HG03342 (cell line): ENCODE measurements around the gene UBTD1.
"Not testable (repeated sequence)": the region's sequence is repeated elsewhere in the genome, so short reads cannot be mapped to it uniquely, and the experiment has no call there.

Experiments used
- ATAC-seq: cut with Tn5 transposase; IDR thresholded peaks from one replicate; pipeline ENCODE4 v1.9.1; 2021; ENCODE audit warnings: mild to moderate bottlenecking, moderate library complexity; ENCODE audit not compliant: unreplicated experiment

The UBTD1 gene

DNA sequence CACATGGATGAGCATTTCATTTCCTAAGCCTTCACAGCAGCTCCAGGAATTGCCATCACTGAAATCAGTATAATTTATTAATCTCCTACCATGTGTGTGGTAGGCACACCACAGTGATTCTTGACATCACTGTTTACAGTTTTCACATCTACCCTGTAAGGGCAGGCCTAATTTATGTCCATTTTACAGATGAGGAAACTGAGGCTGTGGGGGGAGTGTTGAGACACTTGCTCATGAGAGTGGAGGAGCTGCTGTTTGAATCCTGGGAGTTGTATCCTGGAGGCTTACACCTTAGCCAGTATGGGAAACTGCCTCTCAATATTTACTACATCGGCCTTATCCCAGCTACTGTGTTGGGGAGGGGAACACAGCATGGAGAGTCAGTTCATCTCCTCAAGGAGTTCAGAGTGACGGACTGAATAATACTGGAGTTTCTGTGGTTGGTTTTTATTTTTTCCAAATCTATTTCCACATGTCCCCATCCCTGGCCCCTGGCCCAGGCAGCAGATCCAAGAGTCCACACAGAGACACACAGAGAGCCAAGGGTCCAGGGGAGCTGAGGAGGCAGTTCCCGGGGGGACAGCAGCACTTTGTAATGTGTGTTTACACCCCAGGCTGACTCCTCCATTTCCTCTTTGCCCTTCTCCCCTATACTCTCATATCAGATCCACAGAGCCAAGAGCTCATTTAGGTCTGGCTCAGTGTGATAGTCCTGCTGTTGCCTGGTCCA, 13.2 kb downstream of the UBTD1 start:
- no peak for ATAC-seq

DNA sequence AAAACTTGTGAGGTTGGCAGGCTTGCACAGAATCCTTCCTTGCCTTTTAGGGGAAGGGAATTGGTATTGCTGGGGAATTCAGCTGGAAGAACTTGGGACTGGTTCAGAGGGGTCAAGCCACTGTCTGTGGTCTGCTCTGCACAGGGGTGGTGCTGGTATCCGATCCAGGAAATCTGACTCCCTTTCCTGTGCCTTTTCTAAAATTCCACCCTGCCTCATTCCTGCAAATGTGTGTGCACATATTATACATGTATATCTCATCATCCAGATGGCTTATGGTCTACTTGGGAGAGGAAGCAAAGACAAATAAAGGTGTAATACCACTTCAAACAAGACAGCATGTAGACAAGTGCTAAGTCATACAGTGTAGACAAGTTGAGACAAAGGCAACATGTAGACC, 14.3 kb downstream of the UBTD1 start:
- no peak for ATAC-seq

DNA sequence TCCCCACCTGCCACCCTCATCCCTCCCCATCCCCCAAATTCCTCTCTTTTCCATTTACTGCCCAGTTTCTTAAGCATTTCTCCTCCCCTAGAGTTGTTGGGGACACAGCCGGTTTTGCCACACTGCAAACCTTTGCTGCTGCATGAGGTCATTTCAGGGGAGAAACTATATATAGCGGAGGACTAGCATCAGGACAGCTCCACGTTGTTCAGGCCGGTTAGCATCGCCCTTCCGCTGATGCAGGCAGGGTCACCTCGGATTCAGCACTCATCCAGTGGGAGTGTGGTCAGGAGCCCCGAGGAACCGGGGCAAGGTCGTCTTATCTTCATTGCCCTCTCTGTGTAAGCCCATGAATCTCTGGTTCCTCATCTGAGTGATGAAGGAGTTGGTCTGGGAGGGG, 15.6 kb downstream of the UBTD1 start:
- ATAC-seq: no peak

DNA sequence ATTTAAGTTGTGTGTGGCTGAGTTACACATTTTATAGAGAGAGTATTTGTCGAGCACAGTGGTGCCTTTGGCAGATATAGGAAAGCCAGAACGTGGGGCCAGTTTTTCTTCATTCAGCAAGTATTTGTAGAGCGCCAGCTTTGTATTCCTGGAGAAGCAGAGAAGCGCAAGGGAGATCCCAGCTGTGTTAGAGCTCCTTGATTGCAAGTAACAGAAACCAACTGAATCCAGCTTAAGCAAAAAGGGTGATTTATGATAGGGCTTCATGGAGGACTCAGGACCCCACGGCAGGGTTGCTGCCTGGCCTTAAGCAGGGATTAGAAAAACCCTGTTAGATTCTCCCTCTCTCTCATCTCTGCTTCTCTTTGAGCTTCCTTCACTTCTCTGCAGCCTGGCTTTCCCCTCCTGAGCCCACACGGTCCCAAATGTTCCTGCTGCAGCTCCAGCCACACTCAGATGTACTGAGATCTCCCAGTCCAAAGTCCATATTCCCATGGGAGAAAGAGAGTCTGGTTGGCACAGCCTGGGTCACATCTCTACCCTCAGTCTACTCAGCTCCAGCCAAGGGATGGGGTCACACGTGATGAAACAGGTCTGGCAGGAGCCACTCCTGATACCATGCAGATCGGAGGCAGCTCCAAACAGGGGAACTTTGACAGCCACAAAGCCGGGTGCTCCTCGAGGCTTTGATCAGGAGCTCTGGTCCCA, 16.7 kb downstream of the UBTD1 start:
- ATAC-seq: no peak

DNA sequence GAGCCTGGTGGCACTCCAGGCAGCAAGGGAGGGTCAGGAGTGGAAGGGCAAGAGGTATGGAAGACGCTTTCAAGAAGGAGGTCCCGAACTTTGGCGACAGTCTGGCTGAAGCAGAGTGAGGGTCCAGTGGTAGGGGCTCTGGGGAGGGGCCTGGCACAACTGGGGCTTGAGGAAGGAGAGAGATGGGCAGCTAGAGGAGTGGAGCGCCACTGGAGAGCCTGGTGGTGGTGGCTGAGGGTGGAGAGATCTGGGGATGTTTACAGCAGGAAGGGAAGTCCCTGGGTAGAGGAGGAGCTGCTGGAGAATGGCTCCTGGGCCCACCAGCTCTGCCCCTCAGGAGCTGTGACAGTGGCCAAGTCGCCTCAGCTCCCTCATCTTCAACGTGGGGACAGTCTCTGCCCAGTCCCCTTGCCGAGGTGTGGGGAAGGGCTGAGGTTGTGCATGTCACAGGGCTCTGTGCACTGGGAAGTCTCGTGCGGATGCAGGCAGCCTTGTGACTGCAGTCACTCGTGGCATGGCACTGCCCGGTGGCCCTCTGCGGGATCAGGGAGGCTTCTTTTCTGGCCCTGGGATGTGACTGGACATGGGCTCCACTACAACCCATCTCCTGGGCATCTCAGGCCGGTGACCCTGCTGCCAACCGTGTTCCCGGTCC, 18.5 kb downstream of the UBTD1 start:
- ATAC-seq: no peak

DNA sequence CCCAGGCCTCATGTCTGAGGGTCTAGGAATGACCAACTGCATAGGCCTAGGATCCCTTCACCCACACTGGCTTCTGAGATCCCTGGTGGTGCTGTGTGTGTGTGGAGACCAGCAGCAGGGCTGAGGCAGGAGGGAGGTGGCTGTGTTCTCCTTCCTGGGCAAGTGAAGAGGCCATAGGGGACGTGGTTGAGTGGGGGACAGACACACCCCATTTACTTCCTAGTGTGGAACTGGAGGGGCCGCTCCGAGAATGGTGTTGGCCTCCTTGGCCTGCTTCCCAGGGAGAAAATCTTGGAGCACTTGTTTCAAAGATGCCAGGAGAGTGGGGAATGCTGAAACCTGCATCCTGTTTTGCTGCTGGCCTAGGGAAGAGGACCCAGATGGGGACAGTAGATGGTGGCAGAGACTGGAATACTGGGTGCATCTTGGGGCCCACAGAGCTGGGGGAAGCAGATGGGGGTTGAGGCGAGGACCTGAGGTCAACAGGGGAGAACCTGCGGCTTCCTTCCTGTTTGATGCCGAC, 19.1 kb downstream of the UBTD1 start:
- ATAC-seq: no peak

DNA sequence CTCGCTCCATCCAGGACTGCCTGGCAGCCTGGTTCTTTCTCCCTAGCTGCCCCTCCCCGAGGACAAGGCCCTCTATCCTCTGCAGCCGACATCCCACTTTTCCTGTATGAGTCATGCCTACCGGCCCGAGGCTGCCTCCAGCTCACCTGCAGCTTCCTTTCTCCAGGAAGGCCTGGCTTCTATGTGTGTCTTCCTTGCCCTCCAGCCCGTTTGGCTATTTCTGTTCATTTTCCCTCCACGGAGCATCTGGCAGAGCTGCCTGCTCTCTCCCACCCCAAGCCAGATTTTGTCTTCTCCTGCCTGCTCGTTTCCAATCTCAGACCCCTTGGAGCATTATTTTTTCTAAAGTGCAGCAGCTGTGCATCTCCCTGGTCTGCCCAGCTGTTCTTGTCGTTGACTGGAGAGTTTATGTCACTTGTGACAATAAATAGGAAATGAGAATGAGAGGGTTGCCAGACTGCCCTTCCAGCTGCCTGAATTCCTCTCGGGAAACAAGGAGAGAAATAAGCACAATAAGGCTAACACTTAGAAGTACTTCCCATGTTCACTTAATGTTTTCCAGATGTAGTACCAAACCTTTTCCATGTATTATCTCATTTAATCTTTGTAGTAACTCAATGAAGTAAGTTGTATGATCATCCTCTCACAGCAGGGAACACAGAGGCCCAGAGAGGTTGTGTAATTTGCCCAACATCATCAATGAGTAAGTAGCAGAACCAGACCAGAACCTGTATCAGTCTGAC, 19.7 kb downstream of the UBTD1 start:
- ATAC-seq: no peak

DNA sequence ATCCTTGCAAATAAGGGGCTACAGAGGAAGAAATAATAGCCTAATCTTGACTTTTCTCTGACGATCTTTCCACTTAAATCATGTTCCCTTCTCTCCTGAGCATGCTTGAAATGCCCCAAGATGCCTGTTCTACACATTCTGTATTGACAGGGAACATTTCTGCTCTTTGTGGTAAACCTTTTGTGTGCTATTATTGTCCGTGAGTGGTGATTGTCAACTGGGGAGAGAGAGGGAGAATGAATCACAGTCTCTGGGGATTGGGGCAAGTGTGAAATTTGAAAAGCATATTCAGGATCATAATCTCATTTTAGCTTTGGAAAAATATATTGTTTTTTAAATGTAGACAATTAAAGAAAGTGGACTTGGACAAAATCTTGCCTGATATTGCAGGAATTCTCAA, 20.6 kb downstream of the UBTD1 start:
- no peak for ATAC-seq

DNA sequence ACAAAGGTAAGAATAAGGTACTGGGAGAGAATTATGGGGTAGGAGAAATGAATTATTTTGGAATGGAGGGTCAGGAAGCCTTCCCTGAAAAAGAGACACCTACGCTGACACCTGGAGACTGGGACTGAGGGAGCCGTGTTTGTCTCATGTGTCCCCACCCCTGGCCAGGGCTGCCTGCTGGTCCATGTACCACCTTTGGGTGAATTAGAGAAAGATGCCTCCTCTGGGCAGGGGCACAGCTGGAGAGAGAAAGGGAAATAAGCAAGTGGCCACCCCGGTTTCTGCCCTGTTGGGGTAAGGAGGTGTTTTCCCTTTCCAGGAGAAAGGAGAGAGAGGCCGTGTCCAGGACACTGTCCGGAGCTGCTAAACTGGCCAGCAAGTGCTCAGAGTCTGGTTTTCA, 21.8 kb downstream of the UBTD1 start:
- ATAC-seq: no peak

DNA sequence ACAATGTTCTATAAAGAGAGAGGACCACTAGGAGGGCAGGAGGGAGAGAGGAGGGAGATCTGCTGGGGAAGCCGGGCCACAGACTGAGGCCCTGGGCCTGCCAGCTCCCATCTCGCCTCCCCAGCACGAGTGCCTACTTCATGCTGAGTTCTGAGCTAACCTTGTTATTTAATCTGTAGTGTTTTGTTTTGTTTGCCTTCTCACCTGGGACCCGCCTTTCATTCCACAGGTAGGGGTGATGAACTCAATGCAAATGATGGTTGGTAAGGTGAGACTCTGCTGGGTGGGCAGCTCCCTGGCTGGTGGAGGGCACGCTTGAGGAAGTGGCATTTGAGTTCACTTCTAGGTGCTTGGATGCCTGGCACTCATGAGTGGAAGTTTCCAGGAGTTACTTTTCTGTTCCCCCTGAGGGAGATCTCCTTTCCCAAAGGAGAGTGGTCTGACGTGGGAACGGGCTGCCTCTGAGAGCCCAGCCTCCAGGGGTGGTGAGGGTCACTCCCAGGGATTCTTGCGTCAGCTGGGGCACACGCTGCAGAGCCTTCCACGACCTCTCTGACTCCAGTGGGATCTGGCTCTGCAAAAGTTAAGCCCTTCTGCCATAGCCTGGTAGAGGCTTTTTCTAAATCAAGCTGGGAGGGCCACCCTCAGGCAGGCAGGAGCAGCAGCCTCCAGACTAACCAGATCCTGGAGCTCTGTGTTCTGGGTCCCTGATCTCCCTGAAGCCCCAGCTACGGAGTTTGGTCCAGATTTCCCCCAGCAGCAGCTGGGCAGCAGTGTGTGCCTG, 22.4 kb downstream of the UBTD1 start:
- no peak for ATAC-seq

DNA sequence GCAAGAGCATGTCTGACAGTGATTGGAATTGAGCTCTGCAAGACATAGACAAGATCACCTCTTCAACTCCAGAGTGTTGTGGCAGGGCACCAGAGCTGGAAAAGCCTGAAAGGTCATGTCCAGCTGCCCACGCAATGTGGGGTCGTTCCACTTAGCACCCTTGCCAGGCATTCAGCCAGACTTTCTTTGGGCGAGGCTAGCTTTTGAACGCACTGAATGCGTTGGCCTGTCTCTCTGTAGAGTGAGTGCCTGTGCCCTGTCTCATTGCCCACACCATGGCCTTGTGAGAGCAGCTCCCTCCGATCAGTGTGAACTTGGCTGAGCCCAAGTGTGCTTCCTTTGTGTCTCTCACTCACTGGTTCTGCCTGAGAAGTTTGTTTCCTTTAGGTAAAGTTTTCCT, 23.3 kb downstream of the UBTD1 start:
- no peak for ATAC-seq

DNA sequence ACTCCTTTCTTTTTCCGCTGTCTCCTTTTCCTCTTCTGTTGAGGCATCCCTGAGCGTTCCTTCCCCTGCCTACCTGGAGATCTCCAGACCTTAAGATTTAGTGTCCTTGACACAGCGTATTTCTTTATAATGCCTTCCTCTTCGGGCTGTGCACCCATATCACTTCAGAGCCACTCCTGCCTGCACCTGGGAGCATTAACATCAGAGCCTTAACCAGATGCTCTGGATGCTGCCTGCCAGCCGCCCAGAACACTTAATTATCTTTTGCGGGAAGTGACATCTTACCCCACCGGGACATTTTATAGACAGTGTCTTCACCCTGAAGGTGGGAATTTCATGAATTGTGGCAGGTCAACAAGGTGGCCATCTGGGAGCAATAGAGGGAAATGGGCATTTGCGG, 24.2 kb downstream of the UBTD1 start:
- no peak for ATAC-seq

DNA sequence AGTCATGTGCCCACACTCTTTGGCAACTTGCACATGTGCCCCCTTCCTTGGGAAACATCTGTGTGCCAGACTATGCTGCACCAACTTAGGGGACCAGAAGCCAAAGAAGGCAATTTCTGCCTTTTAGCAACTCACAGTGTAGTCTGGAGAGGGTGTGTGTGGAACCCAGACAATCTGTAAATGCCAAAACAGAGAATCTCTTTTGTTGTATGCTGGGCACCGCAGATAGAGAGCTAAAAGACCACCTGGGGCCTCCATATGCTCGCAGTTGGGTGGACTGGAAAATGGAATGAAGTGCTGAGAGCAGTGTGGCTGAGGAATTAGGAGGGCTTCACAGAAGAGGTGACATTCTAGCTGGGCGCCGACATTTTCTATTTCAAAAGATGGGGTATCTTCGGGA, 26.4 kb downstream of the UBTD1 start:
- ATAC-seq: no peak

DNA sequence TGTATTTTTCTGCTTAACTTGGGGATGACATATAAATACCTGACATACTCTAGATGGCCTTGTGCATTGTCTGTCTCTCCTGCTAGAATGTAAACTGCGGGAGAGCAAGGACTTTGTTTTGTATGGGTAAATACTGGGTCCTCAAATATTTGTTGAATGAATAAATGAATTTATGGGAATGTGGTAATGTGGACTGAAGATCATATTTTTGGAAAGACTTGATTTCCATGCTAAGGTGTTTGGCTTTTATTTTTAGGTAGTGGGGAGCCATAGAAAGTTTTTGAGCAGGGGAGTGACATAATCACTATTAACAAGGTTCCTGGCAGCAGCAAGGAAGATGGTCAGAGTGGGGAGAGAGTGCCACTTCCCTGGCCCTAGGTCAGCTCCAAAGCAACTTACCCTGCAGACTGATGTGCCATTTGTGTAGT, 27.0 kb downstream of the UBTD1 start:
- no peak for ATAC-seq

DNA sequence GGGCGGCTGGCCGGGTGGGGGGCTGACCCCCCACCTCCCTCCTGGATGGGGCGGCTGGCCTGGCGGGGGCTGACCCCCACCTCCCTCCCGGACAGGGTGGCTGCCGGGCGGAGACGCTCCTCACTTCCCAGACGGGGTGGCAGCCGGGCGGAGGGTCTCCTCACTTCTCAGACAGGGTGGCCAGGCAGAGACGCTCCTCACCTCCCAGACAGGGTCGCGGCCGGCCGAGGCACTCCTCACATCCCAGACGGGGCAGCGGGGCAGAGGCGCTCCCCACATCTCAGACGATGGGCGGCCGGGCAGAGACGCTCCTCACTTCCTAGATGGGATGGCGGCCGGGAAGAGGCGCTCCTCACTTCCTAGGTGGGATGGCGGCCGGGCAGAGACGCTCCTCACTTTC, 30.2 kb downstream of the UBTD1 start:
- not testable (repeated sequence) for ATAC-seq

DNA sequence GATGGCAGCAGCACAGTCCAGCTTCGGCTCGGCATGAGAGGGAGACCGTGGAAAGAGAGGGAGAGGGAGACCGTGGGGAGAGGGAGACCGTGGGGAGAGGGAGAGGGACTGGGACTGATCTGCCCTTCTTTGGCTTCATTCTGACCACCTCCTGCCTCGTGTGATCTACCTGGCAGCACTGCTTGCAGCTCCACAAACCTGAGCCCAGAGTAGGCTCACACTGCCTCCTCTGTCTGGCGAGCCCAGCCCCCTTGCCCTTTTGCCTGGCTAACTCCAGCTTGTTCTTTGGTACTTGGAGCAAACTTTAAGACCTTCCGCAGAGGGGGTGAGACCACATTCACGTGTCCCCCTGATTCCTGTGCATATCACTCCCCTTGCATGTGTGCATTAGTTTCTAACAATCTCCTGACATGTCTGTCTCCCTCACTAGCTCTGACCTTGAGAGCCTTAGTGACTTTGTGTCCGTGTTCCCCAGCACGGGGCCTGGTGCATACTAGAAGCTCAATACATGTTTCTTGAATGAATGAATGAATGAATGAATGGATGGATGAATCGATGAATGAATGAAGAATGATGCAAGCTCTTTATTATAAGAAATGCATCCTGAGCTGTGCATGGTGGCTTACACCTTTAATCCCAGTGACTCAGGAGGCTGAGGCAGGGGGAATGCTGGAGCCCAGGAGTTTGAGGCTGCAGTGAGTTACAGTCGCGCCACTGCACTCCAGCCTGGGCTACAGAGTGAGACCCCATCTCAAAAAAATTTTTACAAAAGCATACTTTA, 31.2 kb downstream of the UBTD1 start:
- ATAC-seq: no peak

DNA sequence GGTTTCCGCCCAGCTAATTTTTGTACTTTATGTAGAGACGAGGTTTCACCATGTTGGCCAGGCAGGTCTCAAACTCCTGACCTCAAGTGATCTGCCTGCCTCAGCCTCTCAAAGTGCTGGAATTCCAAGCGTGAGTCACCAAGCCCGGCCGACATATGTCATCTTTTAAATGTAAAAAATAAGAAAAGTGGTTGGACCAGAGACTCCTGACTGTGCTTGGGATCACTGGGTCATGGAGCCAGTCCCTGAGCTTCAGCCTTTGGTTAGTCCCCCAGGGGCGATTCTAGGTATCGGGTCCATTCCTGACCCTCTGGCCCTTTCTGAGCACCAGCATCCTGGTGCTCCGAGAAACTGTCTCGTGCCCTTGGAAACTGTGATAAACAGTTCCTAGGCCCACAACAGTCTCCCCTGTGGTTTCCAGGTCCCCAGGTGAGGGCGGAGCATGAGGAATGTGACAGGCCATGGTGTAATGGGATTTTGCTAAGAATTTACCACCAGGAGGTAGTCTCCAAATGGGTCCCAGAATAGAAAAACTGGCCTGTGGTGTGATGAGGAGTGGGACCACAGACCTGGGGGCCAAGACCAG, 32.8 kb downstream of the UBTD1 start:
- ATAC-seq: no peak

DNA sequence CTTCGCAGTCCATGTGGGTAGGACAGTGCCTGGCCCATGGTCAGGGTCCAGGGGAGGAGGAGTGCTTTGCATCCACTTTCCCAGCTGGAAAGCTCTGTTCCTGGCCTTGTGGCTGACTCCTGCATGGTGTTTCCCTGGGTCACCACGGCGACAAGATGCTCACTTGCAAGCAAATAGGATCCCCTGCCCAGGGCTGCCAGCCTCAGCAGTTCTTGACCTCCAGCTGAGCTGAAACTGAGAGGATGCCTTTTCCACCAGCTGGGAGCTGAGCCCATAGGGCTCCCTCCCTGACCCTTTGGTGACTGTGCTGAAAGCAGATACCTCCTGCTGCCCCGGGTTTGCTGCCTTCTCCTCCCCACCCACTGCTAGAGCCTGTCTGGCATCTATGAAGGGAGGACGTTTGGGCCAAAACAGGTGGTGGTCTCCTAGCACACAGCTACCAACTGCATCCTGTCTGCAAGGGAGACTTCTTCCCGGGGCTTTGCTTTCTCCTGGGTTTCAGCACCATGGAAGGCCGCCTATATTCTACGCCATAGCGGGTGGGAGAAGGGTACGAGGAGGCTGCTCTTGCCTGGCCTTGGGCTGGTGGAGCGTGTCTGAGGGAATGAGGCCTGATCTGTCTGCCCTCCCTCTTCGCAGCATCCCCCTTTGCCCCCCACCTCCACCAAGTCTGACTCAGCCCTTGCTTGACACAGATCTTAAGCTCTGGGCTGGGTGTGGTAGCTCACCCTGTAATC, 34.4 kb downstream of the UBTD1 start:
- no peak for ATAC-seq

DNA sequence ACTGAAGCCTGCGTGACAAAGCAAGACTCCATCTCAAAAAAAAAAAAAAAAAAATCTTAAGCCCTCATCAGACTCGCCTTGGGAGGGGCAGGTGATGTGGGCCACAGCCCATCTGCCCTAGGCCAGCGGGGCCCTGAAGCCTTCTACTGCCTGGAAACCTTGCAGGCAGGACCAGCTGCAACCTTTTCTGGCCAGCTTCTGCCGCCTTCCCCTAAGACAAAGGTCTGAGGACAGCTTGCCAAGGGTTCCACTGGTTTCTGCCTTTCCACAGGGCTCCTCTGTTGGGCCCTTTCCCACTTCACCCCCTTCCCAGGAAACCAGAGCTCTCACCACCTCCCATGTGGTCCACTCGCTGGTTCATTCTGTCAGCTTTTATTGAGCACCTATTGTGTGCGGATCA, 35.2 kb downstream of the UBTD1 start:
- no peak for ATAC-seq
